NCI-H1417 treated with DMSO at 0.1 percent for 48 hours (cell line): ENCODE results near the gene GLRA1.
"Not testable (repeated sequence)": the region's sequence is repeated elsewhere in the genome, so short reads cannot be mapped to it uniquely, and the experiment has no call there.

Experiments used
- DNase-seq: peaks from one replicate; lab custom pipeline; 2025; lab: John Stamatoyannopoulos, UW

Gene GLRA1

GRCh38 chr5:151885138-151885908 lies 39.3 kb downstream of the GLRA1 start:
- DNase-seq, result no peak

- no peak for DNase-seq
Observed at GRCh38 chr5:151881621-151882225, 42.9 kb downstream of the GLRA1 start.

DNA sequence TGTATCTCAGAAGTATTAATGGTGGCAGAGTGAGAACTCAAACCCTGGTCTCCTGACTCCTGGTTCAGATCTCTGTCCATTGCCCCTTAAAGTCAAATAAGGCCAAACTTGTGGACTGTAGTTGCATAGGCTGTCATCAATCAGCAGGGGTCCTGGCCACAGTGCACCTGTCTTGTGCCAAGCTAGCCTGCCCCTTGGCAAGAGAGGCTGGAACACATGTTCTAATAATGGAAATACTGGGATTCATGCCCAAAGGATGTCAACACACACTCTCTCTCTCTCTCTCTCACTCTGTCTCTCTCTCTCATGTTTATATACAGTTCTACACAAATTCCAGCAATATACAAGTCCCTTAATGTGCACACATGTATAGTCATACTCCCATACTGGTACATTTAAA lies 44.3 kb downstream of the GLRA1 start:
- DNase-seq, result no peak

DNA sequence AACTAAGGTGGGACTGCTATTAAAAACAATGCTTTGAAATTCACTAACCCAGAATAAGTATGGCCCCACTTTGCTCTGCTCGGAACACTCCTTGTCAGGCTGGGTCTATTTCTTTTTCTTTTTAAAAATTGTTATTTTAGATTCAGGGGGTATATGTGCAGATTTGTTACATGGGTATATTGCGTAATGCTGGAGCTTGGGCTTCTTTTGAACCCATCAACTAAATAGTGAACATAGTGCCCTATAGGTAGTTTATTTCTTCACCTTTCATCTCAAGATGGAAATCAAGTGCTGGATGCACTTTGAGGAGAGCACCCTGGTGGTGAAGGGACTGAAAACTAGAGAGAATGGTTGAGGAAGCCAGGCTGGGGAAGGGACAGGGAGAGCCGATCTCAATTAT lies 51.0 kb downstream of the GLRA1 start:
- no peak for DNase-seq

DNA sequence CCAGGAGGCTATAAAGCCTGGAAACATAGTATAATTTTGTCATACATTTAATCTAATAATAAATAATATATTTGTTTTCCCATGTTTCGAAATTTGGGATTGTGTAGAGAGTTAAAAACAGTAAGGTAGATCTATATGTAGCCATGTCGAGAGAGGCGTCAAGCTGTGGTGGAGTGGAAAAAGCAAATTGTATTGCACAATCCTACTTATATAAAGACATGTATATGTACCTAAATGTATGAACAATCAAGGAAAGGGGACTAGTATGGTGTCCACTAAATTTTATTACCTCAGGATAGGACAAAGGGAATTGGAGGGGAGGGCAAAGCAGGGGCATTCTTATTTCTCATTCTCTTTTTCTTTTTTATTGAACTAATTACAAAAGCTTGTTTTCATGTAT lies 52.0 kb downstream of the GLRA1 start:
- DNase-seq, result no peak

DNA sequence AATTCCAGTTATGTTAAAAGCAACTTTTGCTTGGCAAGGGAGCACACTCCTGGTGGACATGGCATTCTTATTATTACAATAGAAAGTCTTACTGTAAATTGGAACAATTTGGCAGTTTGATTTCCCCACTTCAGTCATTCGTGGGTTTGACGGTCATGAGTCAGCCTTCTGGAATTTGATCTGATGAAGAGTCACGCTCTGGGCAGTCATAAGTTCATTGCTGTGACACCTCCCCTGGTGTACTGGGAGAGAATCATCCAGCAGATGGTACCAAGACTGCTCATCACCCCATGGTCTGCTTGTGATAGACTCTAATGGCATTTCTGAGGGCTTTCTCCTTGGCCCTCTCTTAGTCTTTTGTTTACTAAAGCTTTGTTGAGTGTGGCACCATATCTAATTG lies 53.8 kb downstream of the GLRA1 start:
- no peak for DNase-seq

- DNase-seq, result no peak
Observed at GRCh38 chr5:151870271-151870670, 54.4 kb downstream of the GLRA1 start.

GRCh38 chr5:151869843-151870242 lies 54.8 kb downstream of the GLRA1 start:
- DNase-seq, result no peak

DNA sequence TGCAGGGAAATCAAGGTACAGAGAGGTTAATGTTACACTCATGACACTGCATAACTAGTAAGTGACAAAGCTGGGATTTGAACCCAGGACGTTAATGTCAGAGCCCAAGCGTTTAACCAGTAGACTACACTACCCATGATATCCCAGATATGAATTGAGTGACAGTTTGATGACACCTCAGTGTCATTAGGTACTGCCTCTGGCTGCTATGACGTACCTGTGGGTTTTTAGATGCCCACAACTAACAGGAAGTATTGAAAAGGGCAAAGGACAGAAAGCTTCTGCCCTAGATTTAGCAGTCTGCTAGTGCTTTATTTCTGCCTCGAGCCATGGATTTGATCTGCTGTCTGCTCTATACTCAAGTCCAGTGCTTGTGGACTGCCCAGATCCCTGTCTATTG lies 56.2 kb downstream of the GLRA1 start:
- DNase-seq, result no peak

- no peak for DNase-seq
Observed at GRCh38 chr5:151864061-151864748, 60.4 kb downstream of the GLRA1 start.

- DNase-seq, result no peak
Observed at GRCh38 chr5:151863566-151863965, 61.1 kb downstream of the GLRA1 start.

GRCh38 chr5:151862811-151863472 lies 61.7 kb downstream of the GLRA1 start:
- no peak for DNase-seq

DNA sequence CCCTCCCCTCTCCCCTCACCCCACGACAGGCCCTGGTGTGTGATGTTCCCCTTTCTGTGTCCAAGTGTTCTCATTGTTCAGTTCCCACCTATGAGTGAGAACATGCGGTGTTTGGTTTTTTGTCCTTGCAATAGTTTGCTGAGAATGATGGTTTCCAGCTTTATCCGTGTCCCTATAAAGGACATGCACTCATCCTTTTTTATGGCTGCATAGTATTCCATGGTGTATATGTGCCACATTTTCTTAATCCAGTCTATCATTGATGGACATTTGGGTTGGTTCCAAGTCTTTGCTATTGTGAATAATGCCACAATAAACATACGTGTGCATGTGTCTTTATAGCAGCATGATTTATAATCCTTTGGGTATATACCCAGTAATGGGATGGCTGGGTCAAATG lies 63.8 kb downstream of the GLRA1 start:
- not testable (repeated sequence) for DNase-seq

GRCh38 chr5:151856861-151857260 lies 67.8 kb downstream of the GLRA1 start:
- no peak for DNase-seq

- no peak for DNase-seq
Observed at GRCh38 chr5:151855701-151856100, 69.0 kb downstream of the GLRA1 start.

GRCh38 chr5:151847871-151848270 lies 76.8 kb downstream of the GLRA1 start:
- no peak for DNase-seq

GRCh38 chr5:151846765-151847164 lies 77.9 kb downstream of the GLRA1 start:
- no peak for DNase-seq

DNA sequence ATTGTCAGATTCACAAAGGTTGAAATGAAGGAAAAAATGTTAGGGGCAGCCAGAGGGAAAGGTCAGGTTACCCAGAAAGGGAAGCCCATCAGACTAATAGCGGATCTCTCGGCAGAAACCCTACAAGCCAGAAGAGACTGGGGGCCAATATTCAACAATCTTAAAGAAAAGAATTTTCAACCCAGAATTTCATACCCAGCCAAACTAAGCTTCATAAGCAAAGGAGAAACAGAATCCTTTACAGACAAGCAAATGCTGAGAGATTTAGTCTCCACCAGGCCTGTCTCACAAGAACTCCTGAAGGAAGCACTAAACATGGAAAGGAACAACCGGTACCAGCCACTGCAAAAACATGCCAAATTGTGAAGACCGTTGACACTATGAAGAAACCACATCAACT lies 91.8 kb downstream of the GLRA1 start:
- DNase-seq, result not testable (repeated sequence)

DNA sequence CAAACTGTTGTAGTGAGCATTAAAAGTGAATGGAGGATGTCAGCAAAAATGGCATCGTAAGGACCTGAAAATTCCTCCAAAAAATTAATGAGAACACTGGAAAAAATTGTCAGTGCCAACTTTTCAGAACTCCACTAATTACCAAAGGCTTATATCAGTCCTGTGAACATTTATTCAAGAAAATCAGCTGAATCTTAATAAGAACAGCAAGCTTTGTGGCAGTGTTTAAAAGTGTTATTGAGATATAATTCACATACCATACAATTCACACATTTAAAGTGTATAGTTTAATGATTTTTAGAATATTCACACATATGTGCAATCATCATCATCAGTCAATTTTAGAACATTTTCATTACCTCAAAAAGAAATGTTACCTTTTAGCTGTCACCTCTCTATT lies 95.3 kb downstream of the GLRA1 start:
- DNase-seq, result no peak

DNA sequence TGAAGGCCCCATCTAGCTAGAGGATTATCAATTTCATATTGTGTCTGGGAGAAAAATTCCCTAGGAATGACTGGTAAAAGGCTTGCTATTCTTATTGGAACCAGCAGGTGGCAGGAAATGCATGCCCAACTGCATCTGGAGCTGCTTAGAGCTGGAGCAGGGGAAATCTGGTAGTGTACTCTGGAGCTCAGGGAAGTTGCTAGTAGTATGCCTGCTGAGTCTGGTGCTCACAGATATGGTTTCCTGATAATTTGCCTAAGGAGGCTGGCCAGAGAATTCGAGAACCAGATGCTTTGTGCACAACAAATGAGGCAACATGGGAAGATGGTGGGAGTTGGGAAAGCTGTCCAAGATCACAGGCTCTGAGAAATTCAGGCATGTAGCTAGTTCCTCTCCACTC lies 99.2 kb downstream of the GLRA1 start:
- peak; percentile 19 for DNase-seq

DNA sequence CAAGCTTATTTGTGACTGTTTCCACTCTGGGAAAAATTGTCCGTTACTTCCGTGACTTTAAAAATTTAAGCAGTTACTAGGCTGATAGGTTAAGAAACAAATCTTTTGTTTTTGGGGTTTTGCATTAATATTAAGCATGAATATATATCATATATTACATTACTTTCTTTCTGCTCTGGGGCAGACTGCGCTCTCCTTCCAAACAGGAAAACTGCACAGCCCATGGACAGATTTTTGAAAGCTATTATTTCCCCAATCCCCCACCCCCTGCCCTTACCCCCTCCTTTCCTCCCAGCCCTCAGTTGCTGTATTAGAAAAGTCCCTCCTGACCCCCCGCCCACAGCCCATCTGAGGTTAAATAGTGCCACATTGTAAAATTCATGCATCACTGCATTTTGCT lies 102.5 kb downstream of the GLRA1 start:
- DNase-seq, result no peak

- no peak for DNase-seq
Observed at GRCh38 chr5:151820903-151821302, 103.7 kb downstream of the GLRA1 start.

- no peak for DNase-seq
Observed at GRCh38 chr5:151820271-151820670, 104.4 kb downstream of the GLRA1 start.
